ENCODE results near the gene FERMT2.
"Not testable (repeated sequence)": the region's sequence is repeated elsewhere in the genome, so short reads cannot be mapped to it uniquely, and the experiment has no call there.

The FERMT2 gene

DNA sequence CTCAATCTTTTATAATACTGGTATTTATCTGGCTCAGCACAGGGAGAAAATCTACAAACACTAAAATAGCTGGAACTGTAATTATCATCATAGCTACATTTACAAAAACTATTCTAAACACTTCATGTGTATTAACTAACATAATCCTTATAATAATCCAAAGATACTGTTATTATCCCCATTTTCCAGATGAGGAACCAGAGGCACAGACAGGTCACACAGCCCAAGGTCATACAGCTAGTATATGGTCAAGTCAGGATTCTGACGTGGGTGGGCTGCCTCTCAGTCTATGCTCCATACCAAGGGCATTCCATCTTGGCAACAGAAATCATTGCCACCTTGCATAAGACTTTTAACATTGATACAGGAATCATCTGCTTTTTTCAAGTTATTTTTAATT is 11.4 kb downstream of the FERMT2 start:
- no peak for DNase-seq

DNA sequence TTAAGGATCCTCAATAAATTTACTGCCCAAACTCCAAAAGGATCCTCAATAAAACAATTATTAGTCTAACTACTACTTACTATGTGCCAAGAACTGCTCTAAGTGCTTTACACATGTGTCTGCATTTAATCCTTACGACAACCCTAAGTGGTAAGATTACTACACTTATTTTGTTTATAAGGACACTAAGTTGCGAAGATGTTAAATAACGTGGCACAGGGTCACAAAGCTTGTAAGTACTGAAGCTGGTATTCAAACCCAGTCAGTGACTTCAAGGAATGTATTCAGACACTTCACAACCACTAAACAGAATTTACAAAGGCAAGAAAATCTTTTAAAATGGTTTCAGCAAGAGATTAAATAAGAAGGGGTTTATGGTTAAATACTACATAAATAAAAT is 13.0 kb downstream of the FERMT2 start:
- DNase-seq: no peak

DNA sequence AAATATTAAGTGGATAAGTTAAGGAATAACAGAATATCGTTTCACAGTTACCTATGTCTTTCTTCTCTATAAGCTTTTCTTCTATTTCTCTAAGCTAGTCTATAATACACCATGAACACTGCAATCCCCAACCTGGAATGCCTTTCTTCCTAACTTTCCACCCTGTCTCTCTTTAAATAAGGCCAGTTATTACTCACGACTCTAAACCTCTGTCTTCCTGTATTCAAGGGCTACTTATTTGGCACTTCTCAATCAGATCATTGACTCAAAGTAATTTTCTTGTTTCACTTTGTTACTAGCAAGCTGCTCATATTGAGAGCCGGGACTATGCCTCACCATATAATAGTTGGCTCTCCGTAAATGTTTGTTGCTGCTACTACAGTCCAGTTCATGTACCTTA is 13.5 kb downstream of the FERMT2 start:
- DNase-seq: no peak

DNA sequence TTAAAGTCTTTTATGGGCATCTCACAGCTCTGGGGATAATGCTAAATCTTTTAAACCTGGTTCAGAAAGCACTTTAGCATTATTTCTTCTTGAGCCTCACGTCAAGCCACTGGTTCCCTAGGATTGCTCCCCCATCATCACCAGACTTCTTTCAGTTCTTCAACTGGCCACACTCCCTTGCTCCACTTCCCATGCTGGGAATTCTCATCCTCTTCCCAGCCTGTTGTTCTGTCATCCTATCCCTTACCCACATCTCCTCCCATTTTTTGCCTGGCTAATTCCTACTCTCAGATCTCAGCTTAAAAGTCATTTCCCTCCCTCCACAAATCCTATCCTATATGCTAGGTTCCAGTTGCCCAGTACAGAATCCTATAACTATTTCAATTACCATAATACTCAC is 14.4 kb downstream of the FERMT2 start:
- no peak for DNase-seq

DNA sequence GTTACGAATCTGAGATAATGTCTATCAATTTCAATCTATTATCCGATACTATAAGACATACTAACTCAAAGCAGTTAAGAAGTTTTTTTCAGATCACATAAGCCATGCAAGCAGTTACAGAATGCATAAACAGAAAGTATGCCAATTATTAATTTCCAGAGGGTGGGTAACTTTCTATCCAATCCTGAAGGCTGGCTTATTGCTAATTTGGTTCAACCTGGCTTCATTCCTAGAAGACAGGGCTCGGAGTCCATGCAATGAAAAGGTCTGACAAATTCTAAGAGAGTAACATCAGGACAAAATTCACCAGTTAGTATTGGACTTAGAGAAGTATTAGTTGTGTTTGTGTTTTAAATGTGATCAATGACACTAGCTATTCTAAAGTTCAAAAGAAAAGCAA is 15.0 kb downstream of the FERMT2 start:
- no peak for DNase-seq

DNA sequence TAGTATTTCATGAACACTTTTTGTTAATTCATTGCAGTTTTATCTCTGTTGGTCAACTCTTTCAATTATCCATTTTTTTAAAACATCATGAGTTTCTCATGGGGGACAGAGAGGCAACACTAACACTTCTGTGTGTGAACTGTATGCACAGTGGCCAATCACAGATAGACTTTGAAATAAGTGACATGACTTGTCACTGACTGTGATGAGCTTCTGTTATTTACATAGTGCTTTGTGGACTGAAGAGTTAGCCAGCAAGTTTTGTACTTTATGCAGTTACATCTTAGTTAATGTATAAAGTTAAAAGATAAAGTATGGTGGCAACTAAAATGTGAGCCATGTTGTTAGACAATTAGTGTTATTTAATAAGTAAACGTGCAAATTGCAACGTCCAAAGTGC is 16.1 kb downstream of the FERMT2 start:
- no peak for DNase-seq

DNA sequence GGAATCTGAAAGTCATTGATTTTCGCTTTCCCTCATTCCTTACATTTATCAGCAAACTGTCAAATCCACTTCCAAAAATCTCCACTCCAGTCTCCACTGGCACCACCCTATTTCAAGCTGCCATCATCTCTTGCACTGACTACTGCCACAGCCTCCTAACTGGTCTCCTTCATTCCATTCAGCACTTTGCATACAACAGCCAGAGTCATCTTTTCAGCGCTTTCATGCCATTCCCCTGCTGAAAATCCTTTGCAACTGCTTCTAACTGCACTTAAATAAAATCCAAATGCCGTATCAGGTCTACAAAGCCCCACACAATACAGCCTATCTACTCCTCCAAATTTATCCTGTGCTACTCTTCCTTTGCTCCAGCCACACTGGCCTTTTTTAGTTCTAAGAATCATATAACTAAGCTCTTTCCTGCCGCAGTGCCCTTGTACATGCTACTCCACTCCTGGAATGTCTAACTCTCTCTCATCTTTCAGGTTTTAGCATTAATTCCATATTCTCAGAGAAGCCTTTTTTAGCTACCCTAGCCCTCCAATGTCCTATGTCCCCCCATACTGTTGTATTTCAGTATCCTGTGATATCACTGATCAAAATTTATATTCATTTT is 21.6 kb downstream of the FERMT2 start:
- no peak for DNase-seq

DNA sequence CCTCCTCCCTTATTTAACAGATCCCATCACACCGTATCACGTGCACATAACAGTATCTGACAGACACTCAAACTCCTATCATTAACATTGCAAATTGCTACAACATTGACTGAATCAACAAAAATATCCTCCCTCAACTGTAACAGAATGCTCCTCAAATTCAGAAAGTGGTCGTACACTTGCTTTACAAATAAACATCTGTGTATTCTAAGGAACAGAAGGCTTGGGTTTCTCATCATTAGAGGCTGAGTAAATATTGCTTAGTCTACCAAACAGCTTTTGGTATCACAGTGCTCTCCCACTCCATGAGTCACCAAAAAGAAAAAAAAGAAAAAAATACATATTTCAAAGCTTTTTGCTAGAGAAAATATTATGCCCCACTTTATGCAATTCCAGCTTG is 23.9 kb downstream of the FERMT2 start:
- peak; percentile 14 for DNase-seq

DNA sequence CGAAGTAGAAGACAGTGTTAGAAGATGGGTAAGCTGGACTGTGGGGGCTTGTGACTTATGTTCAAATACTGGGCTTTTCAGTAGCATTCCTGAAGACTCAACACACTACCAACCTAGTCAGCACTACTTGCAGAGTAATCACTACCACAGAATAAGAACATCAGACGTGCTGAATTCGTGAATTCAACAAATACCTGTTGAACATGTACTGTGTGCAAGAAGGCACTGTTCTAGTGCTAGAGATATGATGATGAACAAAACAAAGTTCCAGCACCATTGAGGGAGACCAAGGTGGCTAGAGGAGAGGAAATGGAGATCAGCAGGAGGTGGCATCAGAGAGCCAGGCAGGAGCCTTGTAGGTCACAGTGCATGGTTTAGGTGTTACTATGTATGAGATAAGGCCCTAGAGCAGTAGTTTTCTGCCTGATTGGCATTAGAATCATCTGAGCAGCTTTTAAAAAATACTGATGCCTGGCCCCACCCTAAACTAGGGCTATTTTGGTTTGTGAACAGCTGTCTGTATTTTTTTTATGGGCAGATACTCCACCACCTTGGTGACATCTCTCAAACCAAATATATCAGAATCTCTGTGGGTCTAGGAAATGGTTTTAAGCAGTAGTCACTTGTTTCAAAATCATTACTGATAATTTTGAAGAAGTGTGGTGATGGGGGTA is 26.8 kb downstream of the FERMT2 start:
- DNase-seq: no peak

DNA sequence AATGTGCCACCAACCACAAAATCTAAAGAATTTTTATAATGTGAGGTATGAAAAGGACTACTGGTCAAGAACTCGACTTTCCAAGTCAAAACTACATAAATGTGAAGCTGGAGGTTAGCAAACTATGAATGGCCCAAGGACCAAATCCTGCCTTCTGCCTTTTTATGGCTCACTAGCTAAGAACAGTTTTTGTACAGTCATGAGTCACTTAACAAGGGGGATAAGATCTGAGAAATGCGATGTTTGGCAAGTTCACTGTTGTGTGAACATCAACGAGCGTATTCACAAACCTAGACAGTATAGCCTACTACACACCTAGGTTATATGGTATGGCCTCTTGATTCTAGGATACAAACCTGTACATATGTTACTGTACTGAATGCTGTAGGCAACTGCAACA is 28.2 kb downstream of the FERMT2 start:
- no peak for DNase-seq

DNA sequence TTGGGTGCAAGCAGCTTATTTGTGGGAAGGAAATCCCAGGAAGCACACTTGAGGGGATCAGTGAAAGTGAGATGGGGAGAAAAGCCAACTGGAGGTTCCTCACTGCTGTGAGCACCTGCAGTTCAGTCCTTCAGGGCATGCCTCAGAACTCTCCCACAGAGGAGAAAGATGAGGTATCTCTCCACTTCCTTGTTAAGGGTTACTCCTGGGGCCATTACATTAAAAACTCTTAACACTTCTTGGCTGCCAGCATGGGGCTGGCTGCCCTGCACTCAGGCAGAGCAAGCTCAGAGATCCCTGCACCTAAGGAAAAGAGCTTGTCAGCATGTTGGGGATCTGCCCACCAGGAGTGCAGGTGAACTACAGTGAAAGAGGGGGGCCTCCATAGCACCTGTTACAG is 28.8 kb downstream of the FERMT2 start:
- no peak for DNase-seq

DNA sequence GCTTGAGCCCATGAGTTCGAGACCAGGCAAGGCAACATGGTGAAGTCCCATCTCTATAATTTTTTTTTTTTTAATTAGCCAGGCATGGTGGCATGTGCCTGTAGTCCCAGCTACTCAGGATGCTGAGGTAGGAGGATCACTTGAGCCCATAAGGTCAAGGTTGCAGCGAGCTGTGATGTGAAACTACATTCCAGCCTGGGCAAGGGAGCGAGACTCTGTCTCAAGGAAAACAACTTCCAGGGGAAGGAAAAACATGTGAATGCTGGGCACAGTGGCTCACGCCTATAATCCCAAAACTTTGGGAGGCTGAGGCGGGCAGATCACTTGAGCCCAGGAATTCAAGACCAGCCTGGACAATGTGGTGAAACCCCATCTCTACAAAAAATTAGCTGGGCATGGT is 30.4 kb downstream of the FERMT2 start:
- DNase-seq: not testable (repeated sequence)

DNA sequence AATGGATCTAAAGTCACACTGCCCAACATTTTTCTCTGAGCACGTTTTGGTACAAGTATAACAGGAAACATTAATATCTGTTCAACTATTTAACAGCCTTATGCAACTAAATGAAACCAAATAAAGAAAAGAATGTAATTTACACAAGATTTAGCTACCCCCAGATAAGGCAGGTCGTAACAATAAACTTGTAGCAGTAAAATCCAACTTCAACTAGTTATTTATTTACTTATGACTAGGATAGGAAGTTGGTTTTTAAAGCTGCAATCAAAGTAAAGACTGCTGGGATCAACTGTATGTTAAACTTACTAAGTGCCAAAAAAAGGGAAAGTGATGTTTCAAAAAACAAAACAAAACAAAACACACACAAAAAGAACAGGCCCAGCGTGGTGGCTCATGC is 30.9 kb downstream of the FERMT2 start:
- no peak for DNase-seq

DNA sequence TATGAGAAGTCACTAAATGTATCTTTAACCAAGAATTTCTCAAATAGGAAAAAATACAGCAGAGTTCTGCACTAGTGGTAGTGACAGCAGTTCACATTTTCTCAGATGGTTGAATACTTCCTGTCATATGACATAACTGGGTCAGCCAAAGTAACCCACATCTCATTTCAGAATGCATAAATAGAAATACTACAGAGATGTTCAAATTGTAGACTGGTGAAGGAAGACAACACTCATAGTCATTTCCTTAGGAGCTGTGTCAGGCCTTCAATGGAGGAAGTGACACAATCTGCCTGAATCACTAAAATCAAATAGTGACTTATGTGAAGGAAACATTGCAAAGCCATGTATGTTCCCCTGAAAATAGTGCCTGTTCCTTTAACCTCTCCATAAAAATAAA is 32.4 kb downstream of the FERMT2 start:
- no peak for DNase-seq

DNA sequence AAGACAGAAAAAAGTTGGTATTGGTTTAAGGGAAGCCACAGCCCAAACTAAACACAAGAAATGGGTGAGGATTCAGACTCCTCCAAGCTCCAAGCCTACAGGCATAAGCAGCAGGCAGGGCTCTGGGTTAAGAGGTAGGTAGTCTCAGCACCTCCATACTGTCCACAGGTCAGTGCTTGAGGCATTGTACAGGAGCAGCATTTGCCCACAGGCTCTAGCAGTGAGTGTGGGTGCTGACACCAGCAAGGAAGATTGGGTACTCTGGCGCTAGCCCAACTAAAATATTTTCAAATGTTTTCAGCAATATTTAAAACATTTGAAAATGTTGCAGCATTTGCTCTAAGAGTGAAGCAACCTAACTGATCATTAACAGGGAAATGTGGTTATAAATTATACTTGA is 33.1 kb downstream of the FERMT2 start:
- DNase-seq: no peak

DNA sequence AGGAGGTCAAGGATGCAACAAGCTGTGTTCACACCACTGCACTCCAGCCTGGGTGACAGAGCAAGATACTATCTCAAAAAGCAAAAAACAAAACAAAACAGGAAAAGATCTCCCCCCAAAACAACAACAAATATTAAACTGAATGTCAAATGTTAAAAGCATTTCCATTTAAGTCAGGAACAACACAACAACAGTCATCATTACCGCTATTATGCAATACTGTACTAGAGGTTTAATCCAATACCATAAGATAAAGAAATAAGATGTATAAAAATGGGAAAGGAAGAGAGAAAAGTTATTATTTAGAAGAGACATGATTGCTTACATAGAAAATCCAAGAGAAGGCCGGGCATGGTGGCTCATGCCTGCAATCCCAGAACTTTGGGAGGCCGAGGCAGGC is 36.6 kb downstream of the FERMT2 start:
- no peak for DNase-seq

DNA sequence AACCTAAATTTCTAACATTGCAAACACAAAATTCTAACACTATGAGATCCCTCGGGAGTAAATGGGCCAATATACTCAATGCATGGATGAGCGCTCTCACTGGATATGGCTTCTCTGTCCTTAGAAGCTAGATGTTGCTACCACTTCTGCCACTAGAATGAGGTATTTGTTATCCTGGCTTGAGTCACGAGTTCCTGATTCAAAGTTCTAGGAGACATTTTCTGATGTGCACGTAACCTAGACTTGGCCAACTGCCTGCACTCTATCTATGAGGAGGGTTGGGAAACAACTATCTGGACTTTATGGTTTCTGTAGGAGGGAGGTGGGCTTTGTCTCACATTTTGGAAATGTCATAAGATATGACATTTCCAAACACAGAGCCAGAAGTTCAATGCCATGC is 37.6 kb downstream of the FERMT2 start:
- DNase-seq: no peak

DNA sequence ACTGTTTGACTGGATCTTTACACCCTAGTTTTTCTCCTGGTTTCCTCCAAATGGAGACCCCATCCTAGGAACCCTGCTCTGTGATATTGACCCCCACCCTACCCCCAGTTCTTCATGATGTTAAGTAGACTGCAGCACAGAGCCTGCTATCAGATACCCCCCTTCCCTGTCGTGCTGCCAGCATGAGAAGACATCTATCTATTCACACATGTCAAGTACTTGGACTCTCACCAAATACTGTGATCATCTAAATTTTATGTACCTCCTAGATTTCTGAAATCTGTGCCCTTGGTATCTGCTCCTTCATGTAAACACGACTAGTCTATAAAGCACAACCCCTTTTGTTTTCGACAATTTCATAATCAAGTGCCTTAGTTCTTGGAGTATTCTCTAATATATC is 38.9 kb downstream of the FERMT2 start:
- no peak for DNase-seq

DNA sequence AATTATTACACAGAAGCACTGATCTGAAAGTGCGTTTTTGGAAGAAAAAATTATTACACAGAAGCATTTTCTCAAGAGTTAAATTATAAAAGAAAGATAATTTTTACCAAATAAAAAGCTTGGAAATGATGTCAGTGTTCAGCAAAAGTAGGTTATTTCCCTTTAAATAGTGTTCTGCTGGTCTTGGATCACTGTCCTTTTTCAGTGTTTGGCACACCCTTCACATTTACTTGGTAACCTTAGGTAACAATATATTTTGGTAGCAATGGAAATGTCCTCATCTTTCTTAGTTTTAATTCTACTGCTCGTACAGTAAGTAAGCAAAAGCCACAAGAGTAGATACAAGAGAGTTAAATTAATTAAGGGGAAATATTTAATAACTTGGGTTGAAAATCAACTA is 40.3 kb downstream of the FERMT2 start:
- no peak for DNase-seq

DNA sequence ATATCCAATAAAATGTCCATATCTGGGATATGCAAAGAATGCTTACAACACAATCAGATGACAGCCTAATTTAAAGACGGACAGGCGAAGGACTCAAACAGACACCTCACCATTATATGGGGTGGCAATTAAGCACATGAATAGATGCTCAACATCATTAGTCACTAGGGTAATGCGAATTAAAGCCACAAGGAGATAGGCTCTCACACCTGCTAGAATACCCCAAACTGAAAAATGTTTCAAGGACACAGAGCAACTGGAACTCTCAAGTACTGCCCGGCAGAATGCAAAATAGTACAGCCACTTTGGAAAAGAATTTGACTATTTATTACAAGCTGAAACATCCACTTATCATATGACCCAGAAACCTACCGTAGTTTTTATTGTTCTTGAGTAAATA is 42.9 kb downstream of the FERMT2 start:
- no peak for DNase-seq

DNA sequence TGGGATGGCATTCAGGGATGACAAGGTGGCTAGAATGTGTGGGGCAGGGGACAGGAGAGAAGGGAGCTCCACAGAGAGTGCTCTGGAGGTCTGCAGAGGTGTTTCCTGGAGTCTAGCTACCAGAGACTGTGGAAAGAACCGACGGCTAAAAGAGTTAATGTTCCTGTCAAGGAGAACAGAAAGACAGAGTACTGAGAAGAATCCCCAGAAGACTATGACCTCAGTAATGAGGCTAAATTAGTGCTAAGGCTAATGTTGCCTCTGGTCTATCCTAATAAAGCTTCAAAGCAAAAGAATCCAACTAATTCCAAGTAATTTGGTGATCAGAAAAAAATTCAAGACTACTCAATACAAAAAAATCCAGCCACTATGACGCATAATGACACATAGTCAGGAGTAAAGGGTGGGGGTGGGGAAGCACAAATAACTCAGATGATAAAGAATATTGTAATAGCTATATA is 44.7 kb downstream of the FERMT2 start:
- no peak for DNase-seq

DNA sequence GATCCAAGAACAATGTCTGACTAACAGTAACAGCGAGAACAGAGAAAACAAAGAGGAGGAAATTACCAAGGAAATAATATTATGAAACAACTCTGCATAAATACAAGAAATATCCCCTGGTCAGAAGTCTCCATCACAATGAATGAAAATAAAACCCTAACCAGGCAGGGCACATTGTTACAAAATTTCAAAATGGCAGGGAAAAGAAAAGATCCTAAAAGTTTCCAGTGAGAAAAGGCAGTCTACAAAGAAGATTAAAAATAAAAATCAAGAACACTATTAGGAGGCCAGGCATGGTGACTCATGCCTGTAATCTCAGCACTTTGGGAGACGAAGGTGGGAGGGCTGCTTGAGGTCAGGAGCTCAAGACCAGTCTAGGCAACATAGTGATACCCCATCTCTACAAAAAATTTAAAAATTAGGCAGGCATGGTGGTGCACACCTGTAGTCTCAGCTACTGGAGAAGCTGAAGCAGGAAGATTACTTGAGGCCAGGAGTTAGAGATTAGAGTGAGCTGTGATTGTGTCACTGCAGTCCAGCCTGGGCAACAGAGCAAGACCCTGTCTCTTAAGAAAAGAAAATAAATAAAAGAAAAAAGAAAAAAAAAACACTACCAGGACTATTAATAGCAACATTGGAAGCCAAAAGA is 47.8 kb downstream of the FERMT2 start:
- no peak for DNase-seq

DNA sequence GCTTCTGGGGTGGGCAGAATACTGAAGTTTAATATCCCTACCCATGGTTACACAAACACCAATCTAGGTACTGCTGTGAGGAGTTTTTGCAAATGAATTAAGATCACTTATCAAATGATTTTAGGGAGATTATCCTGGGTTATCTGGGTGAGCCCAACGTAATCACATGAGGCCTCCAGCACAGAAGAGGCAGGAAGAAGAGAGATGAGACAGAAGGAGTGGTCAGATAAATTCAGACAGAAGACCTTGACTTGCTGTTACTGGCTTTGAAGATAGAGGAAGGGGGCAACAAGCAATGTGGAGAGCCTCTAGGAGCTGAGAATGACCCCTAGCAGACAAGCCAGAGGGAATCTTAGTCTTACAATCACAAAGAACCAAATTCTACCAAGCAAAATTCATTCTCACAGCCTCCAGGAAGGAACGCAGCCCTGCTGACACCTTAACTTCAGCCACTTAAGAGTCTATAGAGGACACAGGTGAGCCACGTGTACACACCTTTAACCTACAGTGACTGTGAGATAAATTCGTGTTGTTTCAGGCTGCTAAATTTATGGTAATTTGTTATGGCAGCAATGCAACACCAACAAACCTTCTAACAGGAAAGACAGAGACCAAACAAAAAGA is 49.4 kb downstream of the FERMT2 start:
- DNase-seq: no peak

DNA sequence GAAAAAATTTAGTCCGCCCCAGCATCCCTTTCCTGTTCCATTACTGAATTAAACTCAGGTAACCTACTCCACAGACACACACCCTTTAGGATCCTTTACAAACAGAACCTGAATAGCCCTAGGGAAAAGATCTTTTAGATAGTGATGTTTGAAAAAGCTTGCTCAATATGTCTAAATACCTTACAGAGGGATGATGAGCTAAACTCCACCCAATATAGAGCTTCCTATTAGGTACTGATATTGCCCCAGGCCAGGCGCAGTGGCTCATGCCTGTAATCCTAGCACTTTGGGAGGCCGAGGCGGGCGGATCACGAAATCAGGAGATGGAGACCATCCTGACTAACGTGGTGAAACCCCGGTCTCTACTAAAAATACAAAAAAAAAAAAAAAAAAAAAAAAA is 50.1 kb downstream of the FERMT2 start:
- DNase-seq: no peak

Data from NCI-H510A treated with DMSO at 0.1 percent for 48 hours (cell line).